Activated T-helper 17 cell treated with anti-CD3 and anti-CD28 coated beads, Interleukin-2, amount 50 U/mL, for 72 hours (primary cell): Measurements from ENCODE around the gene SASH3. TPM values are rescaled to one million over a fixed set of nuclear protein-coding genes. Genes with fewer than 3 reads are reported as not detected.
A peak's percentile ranks its signal among the peaks of the same experiment; 100 is the strongest.
"Not testable (repeated sequence)": the region's sequence is repeated elsewhere in the genome, so short reads cannot be mapped to it uniquely, and the experiment has no call there.

ENCODE experiments used
- ATAC-seq: fragments of 150-1000 bp; cut with Tn5 transposase; replicated peaks from 2 replicates; pipeline ENCODE4 v1.10.0; 2021; ENCODE audit warnings: mild to moderate bottlenecking, moderate library complexity
- H3K27ac Mint-ChIP-seq: one replicate; pipeline ENCODE4 v1.8.0; 2022; ENCODE audit warnings: mixed read lengths
- H3K27me3 Mint-ChIP-seq: one replicate; pipeline ENCODE4 v1.8.0; 2022; ENCODE audit warnings: mixed read lengths
- H3K36me3 Mint-ChIP-seq: one replicate; pipeline ENCODE4 v1.8.0; 2022; ENCODE audit warnings: low read depth, mild to moderate bottlenecking, mixed read lengths
- H3K4me1 Mint-ChIP-seq: one replicate; pipeline ENCODE4 v1.8.0; 2022; ENCODE audit warnings: mixed read lengths
- H3K4me3 Mint-ChIP-seq: one replicate; pipeline ENCODE4 v1.8.0; 2022; ENCODE audit warnings: mild to moderate bottlenecking, mixed read lengths
- H3K9me3 Mint-ChIP-seq: one replicate; pipeline ENCODE4 v1.8.0; 2022; ENCODE audit warnings: mixed read lengths
- total RNA-seq, 2 donors: library from RNA; stranded (reverse); gene quantifications; one replicate each; pipeline ENCODE4 v1.2.3, GENCODE V29; 2022

The SASH3 gene
- 100 to 1,000 TPM; 103 to 191 TPM for total RNA-seq

- Mint-ChIP-seq H3K36me3 (peaks cover 63% of the 10 kb centered on the region), H3K27ac (peak within 1 kb of the TSS; percentile 94), H3K27me3 (no peaks in the 10 kb centered on the region), H3K4me1 (peaks cover 24% of the 10 kb centered on the region), H3K9me3 (no peaks in the 10 kb centered on the region), H3K4me3 (peak within 1 kb of the TSS; percentile 99)
- ATAC-seq = peak; percentile 41
These were observed at the start of gene SASH3 for GRCh38 chrX:129779747-129780146. SASH3 (plus strand) TSS chrX:129779949; CDS start chrX:129780098, 149 bp downstream.

DNA sequence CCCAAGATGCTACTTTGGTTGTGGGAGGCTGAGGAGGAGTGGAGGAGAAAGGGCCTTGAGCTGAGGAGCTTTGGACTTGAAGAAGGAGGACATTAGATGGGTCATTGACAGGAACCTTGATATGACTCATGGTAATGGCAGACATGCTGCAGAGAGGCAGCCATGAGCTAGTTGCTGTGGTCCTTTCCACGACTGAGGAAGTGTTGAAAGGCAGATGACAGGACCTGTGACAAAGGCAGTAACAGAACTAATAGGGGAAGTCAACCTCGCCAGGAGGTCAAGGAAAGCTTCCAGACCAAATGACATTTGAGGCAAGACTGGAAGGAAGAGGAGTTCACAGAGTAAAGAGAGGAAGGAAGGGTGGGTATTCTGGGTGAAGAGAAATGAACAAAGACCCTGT is 48.5 kb upstream of the SASH3 start:
- H3K36me3 Mint-ChIP-seq = no peaks in the 10 kb centered on the region
- no peaks in the 10 kb centered on the region for H3K27me3 Mint-ChIP-seq
- peak overlapping the region; percentile 72 for H3K27ac Mint-ChIP-seq
- peak overlapping the region; percentile 17 for H3K4me3 Mint-ChIP-seq
- no peak for ATAC-seq
- H3K9me3 Mint-ChIP-seq = peaks cover 4% of the 10 kb centered on the region
- peaks cover 19% of the 10 kb centered on the region for H3K4me1 Mint-ChIP-seq

DNA sequence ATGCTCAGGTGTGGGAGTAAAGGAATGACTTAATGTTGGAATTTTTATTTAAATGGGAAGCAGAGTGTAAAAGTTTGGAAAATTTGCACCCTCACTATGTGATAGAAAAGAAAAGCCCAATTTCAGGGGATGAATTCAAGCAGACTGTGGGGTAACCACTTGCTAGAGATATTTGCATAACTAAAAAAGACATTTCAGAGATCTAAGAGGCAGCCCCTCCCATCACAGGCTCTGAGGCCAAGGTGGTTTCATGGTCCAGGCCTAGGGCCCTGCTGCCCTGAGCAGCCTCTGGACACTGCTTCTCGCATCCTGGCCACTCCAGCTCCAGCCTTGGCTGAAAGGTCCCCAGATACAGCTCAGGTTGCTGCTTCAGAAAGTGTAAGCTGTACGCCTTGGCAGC is 46.9 kb upstream of the SASH3 start:
- H3K4me3 Mint-ChIP-seq = no peak overlapping the region
- peaks cover 21% of the 10 kb centered on the region for H3K4me1 Mint-ChIP-seq
- H3K36me3 Mint-ChIP-seq = no peaks in the 10 kb centered on the region
- no peak overlapping the region for H3K27ac Mint-ChIP-seq
- H3K27me3 Mint-ChIP-seq = no peaks in the 10 kb centered on the region
- H3K9me3 Mint-ChIP-seq = peaks cover 4% of the 10 kb centered on the region
- ATAC-seq = no peak

DNA sequence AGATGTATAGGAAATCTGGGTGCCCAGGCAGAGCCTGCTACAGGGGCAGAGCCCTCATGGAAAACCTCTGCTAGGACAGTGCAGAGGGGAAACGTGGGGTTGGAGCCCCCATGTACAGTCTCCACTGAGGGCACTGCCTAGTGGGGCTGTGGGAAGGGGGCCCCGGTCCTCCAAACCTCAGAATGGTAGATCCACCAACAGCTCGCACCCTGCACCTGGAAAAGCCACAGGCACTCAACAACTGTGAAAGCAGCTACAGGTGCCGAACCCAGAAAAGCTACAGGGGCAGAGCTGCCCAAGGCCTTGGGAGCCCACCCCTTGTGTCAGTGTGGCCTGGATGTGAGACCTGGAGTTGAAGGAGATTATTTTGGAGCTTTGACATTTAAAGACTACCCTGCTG is 46.4 kb upstream of the SASH3 start:
- no peak overlapping the region for H3K4me3 Mint-ChIP-seq
- peaks cover 4% of the 10 kb centered on the region for H3K9me3 Mint-ChIP-seq
- H3K27ac Mint-ChIP-seq = no peak overlapping the region
- H3K36me3 Mint-ChIP-seq = no peaks in the 10 kb centered on the region
- H3K27me3 Mint-ChIP-seq = no peaks in the 10 kb centered on the region
- peaks cover 21% of the 10 kb centered on the region for H3K4me1 Mint-ChIP-seq
- no peak for ATAC-seq

DNA sequence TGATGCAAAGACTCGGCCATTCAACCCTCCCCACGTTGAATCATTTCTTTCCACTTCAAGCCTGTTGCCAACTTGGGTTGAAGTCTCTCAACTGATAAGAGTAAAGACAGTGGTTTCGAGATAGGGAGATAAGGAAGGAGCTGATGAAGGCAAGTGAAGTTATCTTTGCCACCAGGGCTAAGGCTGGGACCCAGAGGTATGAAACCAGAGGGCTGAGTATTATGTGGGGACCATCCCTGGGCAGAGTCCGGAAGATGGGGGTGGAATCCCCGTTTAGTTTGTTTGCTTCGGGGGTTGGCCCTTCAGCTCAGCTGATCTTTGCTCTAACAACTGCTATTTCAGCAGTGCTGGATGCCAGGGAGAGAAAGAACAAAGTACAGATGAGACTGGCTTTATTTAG is 43.3 kb upstream of the SASH3 start:
- H3K36me3 Mint-ChIP-seq = no peaks in the 10 kb centered on the region
- peaks cover under 1% of the 10 kb centered on the region for H3K9me3 Mint-ChIP-seq
- H3K27me3 Mint-ChIP-seq = no peaks in the 10 kb centered on the region
- peaks cover 12% of the 10 kb centered on the region for H3K4me1 Mint-ChIP-seq
- peak overlapping the region; percentile 73 for H3K27ac Mint-ChIP-seq
- peak overlapping the region; percentile 56 for H3K4me3 Mint-ChIP-seq
- ATAC-seq = peak; percentile 89

GRCh38 chrX:129737916-129738315 is 41.8 kb upstream of the SASH3 start:
- no peaks in the 10 kb centered on the region for H3K27me3 Mint-ChIP-seq
- H3K36me3 Mint-ChIP-seq = no peaks in the 10 kb centered on the region
- ATAC-seq = peak; percentile 76
- H3K9me3 Mint-ChIP-seq = no peaks in the 10 kb centered on the region
- peaks cover 10% of the 10 kb centered on the region for H3K4me1 Mint-ChIP-seq
- H3K4me3 Mint-ChIP-seq = peak overlapping the region; percentile 11
- H3K27ac Mint-ChIP-seq = no peak overlapping the region

DNA sequence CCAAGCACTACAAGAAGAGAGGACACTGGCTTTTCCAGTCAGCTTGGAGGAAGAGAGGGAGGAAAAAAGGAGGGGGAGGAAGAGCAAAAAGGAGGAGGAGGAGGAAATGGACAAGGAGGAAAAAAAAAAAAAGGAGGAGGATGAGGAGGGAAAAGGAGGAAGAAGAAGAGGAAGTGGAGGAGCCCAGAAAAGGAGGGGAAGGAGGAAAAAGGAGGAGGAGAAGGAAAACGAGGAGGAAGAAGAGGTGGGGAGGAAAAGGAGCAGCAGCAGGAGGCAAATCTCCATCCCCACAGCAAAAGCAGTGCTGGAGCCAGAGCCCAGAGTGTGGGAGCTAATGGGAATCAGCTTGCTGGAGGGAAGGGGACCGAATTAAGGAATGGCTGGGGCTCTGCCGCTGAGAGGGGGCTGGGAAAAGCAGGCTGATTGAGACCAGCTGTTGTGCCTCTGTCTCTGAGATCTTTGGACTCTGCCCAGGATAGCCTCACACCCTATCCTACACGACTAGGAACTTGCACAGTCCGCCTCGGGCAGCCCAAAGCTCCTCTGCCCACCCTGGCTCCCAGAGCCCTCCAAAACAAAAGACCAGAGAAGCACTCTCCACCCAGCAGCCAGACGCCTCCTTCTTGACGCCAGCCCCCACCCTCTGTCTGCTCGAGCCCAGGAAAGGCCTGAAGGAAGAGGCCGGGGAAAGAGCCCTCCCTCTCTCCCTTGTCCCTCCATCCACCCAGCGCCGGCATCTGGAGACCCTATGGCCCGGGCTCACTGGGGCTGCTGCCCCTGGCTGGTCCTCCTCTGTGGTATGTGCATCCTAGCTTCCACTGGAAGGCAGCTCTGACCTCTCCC is 41.1 kb upstream of the SASH3 start, which contains the start of gene XPNPEP2:
XPNPEP2 (plus strand) TSS at position 514 of the 843 bp plus-strand sequence; CDS start at position 749, 235 bp downstream.
- Mint-ChIP-seq H3K4me1 (peaks cover 13% of the 10 kb centered on the region), H3K4me3 (peak within 1 kb of the TSS; percentile 11), H3K36me3 (no peaks in the 10 kb centered on the region), H3K27me3 (no peaks in the 10 kb centered on the region), H3K9me3 (no peaks in the 10 kb centered on the region), H3K27ac (no peak within 1 kb of the TSS)
- no peak for ATAC-seq

GRCh38 chrX:129739578-129739977 is 40.2 kb upstream of the SASH3 start:
- no peaks in the 10 kb centered on the region for H3K27me3 Mint-ChIP-seq
- ATAC-seq = no peak
- no peak overlapping the region for H3K27ac Mint-ChIP-seq
- H3K4me1 Mint-ChIP-seq = peaks cover 19% of the 10 kb centered on the region
- H3K9me3 Mint-ChIP-seq = no peaks in the 10 kb centered on the region
- no peaks in the 10 kb centered on the region for H3K36me3 Mint-ChIP-seq
- H3K4me3 Mint-ChIP-seq = no peak overlapping the region

DNA sequence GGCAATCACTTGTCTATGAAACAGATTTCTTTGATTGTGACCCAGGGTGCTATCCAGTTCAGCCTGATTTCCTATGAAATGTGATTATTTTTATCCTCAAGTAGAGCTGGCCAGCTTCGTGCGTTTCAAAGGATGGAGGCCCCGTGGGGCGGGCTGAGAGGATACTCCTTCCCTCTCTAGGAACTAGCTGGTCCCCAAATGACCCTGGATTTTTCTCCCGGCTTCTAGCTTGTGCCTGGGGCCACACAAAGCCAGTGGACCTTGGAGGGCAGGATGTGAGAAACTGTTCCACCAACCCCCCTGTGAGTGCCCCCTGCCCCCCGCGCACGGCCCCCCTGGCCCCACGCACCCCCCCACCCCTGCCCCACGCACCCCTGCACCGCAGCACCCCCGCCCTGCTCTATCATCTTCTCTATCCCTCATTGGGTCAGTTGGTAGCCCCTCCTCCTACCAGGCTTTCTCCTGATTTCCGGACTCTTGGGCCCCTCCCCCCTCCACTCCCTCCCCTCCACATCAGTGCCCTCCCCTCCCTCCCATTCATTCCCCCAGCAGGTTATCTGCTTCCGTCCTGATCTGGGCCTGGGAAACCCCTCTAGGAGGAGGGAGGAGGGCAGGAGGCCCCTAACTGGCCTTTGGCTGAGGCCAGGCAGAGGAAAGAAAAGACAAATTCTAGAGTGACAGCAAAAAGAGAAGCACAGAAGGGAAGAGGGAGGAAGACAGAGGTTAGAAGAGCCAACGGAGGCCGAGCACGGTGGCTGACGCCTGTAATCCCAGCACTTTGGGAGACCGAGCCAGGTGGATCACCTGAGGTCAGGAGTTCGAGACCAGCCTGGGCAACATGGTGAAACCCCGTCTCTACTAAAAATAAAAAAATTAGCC is 37.6 kb upstream of the SASH3 start:
- Mint-ChIP-seq H3K27ac (no peak overlapping the region), H3K36me3 (no peaks in the 10 kb centered on the region), H3K9me3 (no peaks in the 10 kb centered on the region), H3K4me3 (peak overlapping the region; percentile 15), H3K4me1 (peaks cover 22% of the 10 kb centered on the region), H3K27me3 (no peaks in the 10 kb centered on the region)
- no peak for ATAC-seq

DNA sequence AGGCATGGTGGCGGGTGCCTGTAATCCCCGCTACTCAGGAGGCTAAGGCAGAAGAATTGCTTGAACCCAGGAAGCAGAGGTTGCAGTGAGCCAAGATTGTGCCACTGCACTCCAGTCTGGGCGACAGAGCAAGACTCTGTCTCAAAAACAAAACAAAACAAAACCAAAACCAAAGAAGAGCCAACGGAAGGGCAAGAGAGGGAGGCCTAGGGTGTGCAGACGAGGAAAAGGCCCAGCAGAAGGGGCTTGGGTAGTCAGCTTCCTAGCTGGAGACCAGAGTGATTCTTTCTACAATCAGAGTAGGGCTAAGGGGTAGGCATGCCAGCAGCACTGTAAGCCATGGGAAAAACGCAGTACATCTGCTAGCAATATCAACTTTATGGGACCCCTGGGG is 37.0 kb upstream of the SASH3 start:
- H3K27ac Mint-ChIP-seq, ATAC-seq, H3K36me3 Mint-ChIP-seq, H3K9me3 Mint-ChIP-seq, H3K27me3 Mint-ChIP-seq: not testable (repeated sequence)
- Mint-ChIP-seq H3K4me1 (peaks cover 22% of the 10 kb centered on the region), H3K4me3 (peak overlapping the region; percentile 15)

GRCh38 chrX:129743821-129744220 is 35.9 kb upstream of the SASH3 start:
- peak; percentile 51 for ATAC-seq
- H3K4me1 Mint-ChIP-seq = peaks cover 22% of the 10 kb centered on the region

GRCh38 chrX:129744861-129745321 is 34.9 kb upstream of the SASH3 start:
- Mint-ChIP-seq H3K36me3 (no peaks in the 10 kb centered on the region), H3K27ac (peak overlapping the region; percentile 42), H3K9me3 (no peaks in the 10 kb centered on the region), H3K4me3 (peak overlapping the region; percentile 59), H3K4me1 (peaks cover 22% of the 10 kb centered on the region), H3K27me3 (no peaks in the 10 kb centered on the region)
- ATAC-seq = peak; percentile 43

More at GRCh38 chrX:129743821-129744220, 35.9 kb upstream of the SASH3 start:
- H3K36me3 Mint-ChIP-seq = no peaks in the 10 kb centered on the region
- H3K4me3 Mint-ChIP-seq = peak overlapping the region; percentile 59
- no peaks in the 10 kb centered on the region for H3K27me3 Mint-ChIP-seq
- peak overlapping the region; percentile 54 for H3K27ac Mint-ChIP-seq
- H3K9me3 Mint-ChIP-seq = no peaks in the 10 kb centered on the region

DNA sequence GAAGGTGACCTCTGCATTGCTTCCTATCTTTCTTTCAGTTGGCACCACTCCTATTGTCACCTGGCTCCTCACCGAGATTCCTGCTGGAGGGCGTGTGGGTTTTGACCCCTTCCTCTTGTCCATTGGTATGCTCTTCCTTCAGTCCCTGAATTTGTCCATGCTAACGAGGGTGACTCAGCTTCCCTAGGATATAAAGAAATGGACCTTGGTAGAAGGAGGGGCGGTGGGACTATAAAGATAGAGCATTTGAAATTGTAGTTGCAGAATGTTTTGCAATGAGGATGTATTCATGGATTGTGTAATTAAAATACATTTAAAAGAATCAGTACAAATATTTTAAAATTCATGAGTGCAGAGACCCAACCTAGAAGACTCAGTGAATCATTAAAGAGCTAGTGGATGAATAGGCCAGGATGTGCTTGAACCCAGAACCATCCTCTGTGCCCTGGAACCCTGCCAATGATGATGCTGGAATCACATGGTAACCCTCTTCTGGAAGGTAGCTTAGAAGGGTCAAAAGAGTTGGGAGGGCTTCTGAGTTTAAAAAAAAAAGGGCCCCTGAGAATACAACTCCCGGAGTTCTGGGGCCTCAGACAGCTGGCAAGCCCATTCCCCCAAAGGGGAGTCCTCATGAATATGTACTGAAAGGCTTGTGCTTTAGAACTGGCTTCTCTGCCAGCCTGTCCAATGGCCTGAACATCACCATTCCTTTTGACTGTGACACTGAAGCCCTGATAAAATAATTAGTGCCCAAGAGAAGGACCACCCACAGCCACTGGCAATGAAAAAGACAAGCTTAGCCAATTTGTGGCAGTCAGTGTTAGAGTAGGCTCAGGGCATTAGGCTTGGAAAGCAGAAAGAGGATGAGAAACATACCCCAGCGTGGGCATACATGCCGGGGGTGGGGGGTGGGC is 32.9 kb upstream of the SASH3 start:
- Mint-ChIP-seq H3K36me3 (no peaks in the 10 kb centered on the region), H3K27me3 (no peaks in the 10 kb centered on the region), H3K4me1 (peaks cover 22% of the 10 kb centered on the region), H3K27ac (no peak overlapping the region), H3K4me3 (no peak overlapping the region), H3K9me3 (no peaks in the 10 kb centered on the region)
- ATAC-seq = no peak

DNA sequence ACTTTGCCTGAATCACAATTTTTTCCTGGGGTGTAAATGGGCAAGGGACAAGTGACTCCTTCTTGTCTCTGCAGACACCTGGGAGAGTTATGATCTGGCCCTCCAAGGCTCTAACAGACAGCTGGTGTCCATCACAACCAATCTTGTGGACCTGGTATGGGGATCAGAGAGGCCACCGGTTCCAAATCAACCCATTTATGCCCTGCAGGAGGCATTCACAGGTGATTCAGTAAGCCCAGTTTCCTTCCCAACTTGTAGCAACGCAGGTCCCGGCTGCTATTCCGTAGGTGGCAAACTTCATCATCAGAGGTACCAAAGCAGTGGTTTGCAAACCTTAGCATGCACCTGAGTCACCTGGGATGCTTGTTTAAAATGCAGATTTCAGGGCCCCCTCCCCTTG is 32.2 kb upstream of the SASH3 start:
- Mint-ChIP-seq H3K4me1 (peaks cover 22% of the 10 kb centered on the region), H3K4me3 (no peak overlapping the region), H3K27me3 (no peaks in the 10 kb centered on the region), H3K36me3 (no peaks in the 10 kb centered on the region), H3K9me3 (no peaks in the 10 kb centered on the region), H3K27ac (no peak overlapping the region)
- ATAC-seq = no peak
